Measurements from ENCODE around the gene FEN1. TPM values are rescaled to one million over a fixed set of nuclear protein-coding genes. Genes with fewer than 3 reads are reported as not detected.

The FEN1 gene
- total and polyA plus RNA-seq, 2 of the 8 experiments (the other 6 are each of a cell fraction or from before 2014, with no cell fraction given): 52.6 to 86.1 TPM

- no peak for TF ChIP-seq RXRA (IDR thresholded peaks at IDR 0.05; ENCODE audit: insufficient read depth, low read depth, low read length)
- TF ChIP-seq TEAD4 (IDR thresholded peaks at IDR 0.05; ENCODE audit: low read depth, low read length): no peak
- 0 out of 4 replicates have a peak, but pooled peaks of 1 of the 3 experiments have one; percentile 12 for TF ChIP-seq CTCF (IDR thresholded peaks at IDR 0.05; ENCODE audit: control extremely low read depth in 1 of 3, insufficient read depth in 1 of 3, low read depth in 1 of 3, low read length in 3 of 3)
- TF ChIP-seq RFX5 (IDR thresholded peaks at IDR 0.05; ENCODE audit: borderline replicate concordance, low read depth, low read length): no peak
- no peak for TF ChIP-seq CHD7 (IDR thresholded peaks at IDR 0.05; ENCODE audit: insufficient replicate concordance, low read length)
- no peak for TF ChIP-seq BRCA1 (IDR thresholded peaks at IDR 0.05; ENCODE audit: low read depth, low read length)
- no peak for TF ChIP-seq NRF1 (IDR thresholded peaks at IDR 0.05; ENCODE audit: low read depth, low read length)
These were observed 35.1 kb downstream of the FEN1 start, which contains the start of gene FADS2 (continued) for GRCh38 chr11:61827571-61828378.
